Mesenteric fat pad (tissue), 1 donor: ENCODE measurements around the gene FILIP1. TPM values are rescaled to one million over a fixed set of nuclear protein-coding genes. Genes with fewer than 3 reads are reported as not detected.

Experiments used
- DNase-seq: peaks from one replicate; pipeline ENCODE4 v3.0.0-alpha.2; 2020; ENCODE audit warnings: low spot score
- total RNA-seq: library from RNA; stranded (reverse); fragmentation: NEBNext Ultra II Directional; extraction: Animal tissue kit (Norgen Biotek cat#: 25700); gene quantifications from one replicate; pipeline ENCODE4 v1.2.1, GENCODE V29; 2021
- donor health status: DM: yes; HTN: yes; CAD: no.

FILIP1 gene
- total RNA-seq, 1 donor from 2014 or later: 8.1 TPM

- no peak for DNase-seq
Observed at GRCh38 chr6:75497994-75498393, 4.4 kb upstream of the FILIP1 start.

GRCh38 chr6:75495011-75495410 lies 1.4 kb upstream of the FILIP1 start:
- no peak for DNase-seq

DNA sequence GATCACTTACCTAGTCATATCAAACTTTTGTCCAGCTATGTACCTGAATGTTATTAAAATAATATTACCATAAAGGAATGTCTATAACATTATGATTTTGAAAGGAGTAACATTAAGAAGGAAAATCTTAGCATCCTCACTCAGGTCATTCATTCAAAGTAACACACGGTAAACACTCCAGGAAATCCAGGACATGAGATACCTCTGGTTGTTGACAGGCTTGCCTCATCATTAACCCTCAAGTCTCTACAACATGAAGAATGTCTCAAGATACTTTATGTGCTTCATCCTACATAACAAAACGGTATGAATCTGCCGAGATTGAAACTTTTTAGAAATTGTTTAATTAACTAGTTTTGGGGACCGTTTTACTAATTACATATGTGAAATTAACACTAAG lies 690 bp upstream of the FILIP1 start:
- DNase-seq: no peak

GRCh38 chr6:75492386-75493153 lies 1.0 kb downstream of the FILIP1 start:
- no peak for DNase-seq

DNA sequence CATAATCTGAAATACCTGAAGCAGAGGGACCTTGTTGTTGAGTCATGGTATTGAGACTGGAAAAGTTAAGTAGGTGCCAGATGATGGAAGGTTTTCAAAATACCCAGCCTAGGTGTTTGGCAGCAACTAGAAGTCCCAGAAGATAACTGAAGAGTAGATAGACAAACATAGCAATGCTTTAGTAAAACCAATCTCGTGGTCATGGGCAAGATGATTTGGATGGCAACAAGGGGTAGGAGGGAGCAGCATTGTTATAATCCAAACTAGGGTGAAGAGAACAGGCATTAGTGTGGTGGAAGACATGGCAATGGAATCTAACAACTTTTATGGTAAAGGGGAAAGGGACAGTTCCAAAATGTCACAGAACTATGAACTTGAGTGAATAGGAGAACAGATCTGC lies 2.3 kb downstream of the FILIP1 start:
- DNase-seq: no peak

DNA sequence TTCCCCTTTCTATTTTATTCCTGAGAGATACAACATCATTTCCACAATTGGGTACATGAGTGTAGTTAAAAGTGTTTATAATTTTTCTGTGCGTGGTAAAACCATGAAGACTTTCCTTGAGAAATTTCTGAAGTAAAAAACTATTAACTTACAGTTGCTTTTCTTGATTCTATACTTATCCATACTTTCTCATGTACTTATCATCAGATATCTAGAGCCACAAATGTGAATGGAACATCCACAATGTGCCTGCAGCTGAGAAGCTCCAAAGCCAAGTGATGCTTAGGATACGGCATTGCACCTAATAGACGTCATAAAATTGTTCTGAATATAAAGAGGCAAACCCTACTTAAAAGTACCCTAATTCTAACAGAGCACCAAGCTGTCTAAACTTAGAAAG lies 2.9 kb downstream of the FILIP1 start:
- no peak for DNase-seq

GRCh38 chr6:75489025-75489424 lies 4.6 kb downstream of the FILIP1 start:
- no peak for DNase-seq

- DNase-seq: no peak
Observed at GRCh38 chr6:75488033-75488432, 5.6 kb downstream of the FILIP1 start.

DNA sequence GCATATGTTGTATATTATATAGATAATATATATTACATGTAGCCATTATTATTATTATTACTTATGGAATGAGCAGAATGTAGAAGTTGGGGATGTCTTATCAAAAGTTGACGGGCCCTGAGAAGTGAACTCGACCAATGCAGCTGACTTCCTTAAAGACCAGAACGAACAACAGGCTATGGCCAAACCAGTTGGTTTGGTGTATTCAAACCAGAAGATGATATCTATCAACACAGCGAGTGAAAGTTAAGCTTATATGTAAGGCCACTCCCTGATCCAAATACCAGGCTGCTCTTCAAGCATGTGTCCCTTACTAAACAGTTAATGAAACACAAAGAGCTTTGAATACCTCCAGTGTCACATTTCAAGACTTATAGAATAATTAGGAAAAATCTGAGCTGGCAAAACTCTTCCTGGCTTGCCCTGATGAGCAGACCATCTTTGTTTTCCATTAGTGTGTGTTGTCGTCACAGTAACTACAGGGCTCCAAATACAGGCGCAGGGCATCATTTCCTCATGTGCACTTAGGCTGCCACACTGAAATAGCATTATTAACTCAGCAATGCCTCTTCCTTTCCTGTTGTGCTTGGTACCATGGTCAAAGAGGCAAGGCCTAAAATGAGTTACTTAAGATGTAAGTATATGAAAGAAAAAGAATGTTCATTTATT lies 6.6 kb downstream of the FILIP1 start:
- no peak for DNase-seq

- no peak for DNase-seq
Observed at GRCh38 chr6:75484535-75484934, 9.1 kb downstream of the FILIP1 start.

GRCh38 chr6:75483136-75483952 lies 10.3 kb downstream of the FILIP1 start:
- DNase-seq: no peak

DNA sequence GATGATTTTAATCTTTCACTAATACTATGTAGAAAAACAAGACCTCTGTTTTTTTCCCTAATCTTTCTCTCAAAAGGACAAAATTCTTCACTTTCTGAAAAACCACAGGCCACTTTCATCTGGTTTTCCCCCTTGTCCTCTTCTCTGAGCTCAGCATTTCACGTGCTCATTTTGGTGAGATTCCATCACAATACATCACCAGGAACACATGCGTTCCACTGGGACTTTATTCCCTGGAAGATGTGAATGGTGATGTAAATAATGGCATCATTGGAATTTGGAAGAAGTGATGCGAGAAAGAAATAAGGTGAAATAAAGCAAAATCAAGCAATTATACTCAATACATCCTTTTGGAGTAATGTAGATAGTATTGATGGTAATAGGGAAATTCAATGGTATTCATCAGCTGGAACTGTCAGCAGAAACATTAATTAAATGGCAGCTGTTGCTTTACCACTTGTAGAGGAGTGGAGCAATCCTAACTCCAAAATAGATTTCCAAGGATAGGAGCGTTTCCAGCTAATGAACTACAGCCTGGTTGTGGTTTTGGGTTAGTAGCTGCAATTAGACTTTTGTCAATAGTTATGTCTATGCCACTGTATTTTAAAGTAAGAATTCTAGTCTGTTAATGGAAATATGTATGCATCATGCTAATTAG lies 11.5 kb downstream of the FILIP1 start:
- no peak for DNase-seq

DNA sequence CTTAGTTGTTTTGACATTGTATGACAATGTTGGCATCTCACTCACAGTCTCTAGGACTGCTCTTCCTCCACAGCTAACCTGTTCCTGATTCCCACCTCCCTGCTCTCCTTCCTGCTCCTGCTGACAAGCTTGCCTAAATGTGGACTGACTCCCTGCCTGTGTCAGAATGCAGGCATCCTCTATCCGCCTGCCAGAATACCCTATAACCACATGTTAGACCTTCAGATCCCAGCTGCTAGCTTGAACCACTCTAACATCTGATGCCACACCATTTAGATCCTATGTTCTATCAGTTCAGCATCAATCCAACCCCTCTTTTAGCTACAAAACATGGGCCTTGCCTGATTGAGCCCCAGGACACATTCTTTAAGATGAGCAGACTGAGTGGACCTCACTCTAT lies 12.2 kb downstream of the FILIP1 start:
- no peak for DNase-seq

DNA sequence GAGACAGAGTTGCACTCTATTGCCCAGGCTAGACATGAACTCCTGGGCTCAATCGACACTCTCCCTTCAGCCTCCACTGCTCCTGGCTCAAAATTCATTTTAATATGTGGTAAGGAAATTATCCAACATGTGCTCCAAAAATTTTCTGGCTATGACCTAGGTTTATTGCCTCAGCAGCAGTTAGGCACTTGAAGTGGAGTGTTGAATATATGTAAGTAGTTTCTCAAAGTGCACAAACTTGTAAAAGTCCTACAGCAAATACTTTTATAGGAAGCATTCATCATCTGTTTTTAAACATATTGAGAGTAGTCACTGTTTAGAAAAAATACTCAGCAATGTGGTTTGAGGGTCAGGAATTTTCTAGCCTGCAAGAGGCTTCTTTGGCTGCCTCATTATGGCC lies 13.2 kb downstream of the FILIP1 start:
- no peak for DNase-seq

DNA sequence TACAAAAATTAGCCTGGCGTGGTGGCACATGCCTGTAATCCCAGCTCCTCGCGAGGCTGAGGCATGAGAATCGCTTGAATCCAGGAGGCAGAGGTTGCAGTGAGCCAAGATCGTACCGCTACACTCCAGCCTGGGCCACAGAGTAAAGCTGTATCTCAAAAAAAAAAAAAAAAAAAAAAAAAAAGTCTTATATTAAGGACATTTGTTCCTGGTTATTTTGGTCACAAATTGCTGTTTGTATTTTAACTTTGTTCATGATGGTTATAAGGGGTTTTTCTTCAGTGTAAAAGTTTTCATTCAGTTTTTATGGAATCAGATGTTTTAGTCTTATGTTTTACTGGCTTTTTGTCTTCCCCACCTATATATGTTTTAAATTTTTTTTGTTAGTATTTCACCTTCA lies 13.9 kb downstream of the FILIP1 start:
- no peak for DNase-seq

DNA sequence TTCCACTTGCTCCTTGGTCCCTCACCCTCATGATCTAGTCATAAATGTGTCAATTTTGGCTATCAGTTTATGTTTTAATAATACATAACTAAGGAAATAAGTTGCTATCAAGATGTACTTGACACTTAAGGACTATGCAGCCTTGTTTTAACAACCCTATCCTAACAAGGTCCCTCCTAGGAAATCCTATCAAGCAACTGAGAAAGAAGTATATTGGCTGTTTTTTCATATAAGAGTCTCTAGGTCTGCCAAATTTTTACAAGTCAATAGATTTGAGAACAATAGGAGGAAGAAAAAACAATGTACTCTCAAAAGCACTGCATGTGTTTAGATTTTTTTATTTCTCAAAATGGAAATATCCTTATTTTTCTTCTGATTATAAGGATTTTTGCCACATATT lies 14.7 kb downstream of the FILIP1 start:
- DNase-seq: no peak

GRCh38 chr6:75472885-75473284 lies 20.7 kb downstream of the FILIP1 start:
- no peak for DNase-seq

DNA sequence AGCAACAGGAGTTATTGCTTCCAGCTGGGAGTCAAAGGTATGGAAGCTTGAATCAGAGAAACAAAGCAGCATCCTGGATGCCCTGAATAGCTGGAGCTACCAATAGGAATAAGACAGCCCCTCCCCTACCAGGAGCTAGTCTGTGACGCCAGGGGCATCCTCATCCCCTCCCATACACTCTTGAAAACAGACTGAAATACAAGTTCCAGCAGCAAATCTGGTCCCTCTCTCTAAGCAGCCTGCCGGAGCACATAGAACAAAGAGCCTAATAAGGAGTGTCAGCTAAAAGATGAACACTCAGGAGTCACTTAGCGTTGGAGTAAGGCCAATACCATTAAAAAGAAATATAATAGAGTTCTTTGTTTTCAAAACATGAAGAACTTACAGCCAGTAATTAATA lies 25.6 kb downstream of the FILIP1 start:
- no peak for DNase-seq

- no peak for DNase-seq
Observed at GRCh38 chr6:75467284-75467683, 26.3 kb downstream of the FILIP1 start.

- no peak for DNase-seq
Observed at GRCh38 chr6:75466636-75467035, 27.0 kb downstream of the FILIP1 start.

- no peak for DNase-seq
Observed at GRCh38 chr6:75463908-75464307, 29.7 kb downstream of the FILIP1 start.

DNA sequence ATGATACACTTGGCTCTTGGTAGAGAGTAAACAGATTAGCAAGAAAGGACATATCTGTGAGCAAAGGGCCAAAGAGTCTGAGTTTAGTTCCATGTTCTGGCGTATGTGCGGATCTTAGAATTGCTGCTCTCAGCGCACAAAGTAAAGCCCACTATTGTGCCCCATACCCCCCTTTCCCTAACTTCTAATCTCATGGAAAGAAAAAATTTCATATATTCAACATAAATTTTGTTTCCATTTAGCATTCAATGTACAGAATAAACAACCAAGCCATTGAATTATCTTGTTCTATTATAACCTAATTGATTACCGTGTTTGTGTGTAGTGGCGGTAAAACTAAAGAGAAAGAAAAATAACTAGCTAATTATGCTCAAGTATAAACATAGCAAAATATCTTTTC lies 30.5 kb downstream of the FILIP1 start:
- no peak for DNase-seq
